Activated CD4-positive, CD25-positive, alpha-beta regulatory T cell (primary cell): ENCODE data around the gene ZNF541.

Source experiments
- DNase-seq, 4 experiments: peaks; one replicate each; lab custom pipeline; 2025; lab: John Stamatoyannopoulos, UW

ZNF541 gene, protein sequence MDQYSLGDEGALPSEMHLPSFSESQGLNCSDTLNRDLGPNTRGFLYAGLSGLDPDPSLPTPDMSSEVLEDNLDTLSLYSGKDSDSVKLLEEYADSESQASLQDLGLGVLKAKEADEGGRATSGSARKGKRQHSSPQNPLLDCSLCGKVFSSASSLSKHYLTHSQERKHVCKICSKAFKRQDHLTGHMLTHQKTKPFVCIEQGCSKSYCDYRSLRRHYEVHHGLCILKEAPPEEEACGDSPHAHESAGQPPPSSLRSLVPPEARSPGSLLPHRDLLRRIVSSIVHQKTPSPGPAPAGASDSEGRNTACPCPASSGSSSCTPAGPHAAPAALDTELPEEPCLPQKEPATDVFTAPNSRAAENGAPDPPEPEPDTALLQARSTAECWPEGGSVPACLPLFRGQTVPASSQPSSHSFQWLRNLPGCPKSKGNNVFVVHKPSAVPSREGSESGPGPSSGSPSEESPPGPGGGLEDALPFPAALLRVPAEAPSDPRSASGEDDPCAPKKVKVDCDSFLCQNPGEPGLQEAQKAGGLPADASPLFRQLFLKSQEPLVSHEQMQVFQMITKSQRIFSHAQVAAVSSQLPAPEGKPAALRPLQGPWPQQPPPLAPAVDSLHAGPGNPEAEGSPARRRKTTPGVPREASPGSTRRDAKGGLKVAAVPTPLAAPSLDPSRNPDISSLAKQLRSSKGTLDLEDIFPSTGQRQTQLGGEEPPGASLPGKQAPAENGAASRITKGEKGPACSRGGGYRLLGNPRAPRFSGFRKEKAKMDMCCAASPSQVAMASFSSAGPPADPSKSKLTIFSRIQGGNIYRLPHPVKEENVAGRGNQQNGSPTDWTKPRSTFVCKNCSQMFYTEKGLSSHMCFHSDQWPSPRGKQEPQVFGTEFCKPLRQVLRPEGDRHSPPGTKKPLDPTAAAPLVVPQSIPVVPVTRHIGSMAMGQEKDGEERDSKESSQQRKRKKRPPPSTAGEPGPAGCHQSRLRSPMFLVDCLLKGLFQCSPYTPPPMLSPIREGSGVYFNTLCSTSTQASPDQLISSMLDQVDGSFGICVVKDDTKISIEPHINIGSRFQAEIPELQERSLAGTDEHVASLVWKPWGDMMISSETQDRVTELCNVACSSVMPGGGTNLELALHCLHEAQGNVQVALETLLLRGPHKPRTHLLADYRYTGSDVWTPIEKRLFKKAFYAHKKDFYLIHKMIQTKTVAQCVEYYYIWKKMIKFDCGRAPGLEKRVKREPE (N-terminal part only)

DNA sequence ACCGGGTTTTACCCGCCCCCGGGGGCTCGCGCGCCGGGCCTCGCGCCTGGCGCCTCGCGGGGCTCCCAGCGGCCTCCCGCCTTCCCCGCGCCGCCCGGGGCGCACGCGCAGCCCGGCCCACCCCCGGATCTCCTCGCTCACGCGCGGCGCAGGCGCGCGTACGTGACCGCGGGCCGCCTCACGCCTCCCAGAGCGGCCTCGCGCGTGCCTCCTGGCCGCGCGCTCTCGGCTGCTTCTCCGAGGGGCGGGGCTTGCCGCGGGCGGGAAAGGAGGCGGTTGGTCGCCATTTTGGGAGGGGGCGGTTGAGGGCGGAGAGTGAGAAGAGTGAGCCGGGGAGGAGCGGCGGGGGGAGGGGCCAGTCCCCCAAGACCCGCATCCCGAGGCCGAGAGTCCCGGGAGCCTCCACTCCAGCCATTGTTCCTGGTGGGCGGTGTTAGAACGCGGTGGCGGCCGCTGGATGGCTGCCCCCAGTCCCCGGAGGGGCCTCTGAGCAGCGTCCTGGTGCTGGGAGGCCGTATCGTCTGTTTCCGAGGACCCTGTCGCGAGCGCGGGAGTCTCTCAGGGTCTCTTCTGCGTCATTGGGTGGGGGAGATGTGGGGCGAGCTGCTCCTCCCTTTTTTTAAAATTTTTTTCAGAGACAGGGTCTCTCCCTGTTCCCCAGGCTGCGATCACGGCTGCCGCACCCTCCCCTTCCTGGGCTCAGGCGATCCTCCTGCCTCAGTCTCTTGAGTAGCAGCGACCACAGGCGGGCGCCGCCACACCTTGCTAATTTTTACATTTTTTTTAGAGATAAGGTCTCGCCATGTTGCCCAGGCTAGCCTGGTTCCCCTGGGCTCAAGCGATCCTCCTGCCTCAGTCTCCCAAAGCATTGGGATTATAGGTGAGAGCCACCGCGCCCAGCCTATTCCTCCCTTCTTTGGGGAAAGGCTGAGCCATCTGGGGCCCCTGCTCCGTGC is at the start of gene ZNF541:
Gene ZNF541 (minus strand): TSS at position 78 of the 956 bp plus-strand sequence. CDS start 17,292 bp downstream, outside the sequence.
- DNase-seq = peak; percentile 60 to 81 (median 70)

DNA sequence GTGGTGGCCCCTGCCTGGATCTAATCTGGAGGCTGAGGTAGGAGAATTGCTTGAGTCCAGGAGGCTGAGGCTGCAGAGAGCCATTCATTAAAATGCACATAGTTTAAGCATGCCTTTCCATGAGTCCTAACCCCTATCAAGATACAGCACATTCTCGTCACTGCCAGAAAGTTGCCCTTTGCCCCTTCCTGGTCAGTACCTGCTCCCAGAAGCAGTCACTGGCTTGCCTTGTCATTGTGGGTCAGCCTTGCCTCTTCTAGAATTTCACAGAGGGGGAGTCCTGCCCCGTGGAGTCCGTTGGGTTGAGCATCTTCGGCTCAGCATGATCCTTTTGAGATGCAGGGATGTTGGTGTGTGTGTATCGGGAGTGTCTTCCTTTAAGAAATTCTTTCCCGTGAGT is 46.8 kb upstream of the ZNF541 start:
- DNase-seq = no peak

DNA sequence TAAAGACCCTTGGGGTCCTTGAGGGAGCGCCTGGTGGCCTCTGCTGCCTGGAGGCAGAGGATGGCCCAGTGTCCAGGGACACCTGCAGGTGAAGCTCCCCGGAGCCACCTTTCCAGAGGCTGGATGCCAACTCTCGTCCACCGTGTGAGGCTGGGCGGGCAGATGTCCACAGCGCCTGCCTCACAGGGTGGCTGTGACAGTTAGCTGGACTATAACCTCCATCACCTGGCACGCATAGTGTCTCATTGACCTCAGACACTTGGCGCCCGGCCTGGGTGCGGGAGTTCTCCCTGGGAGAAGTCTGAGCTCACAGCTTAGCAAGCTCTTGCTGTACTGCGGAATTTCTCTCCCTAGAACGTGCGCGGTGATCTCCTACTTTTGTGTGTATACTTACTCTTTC is 45.8 kb upstream of the ZNF541 start:
- no peak for DNase-seq

DNA sequence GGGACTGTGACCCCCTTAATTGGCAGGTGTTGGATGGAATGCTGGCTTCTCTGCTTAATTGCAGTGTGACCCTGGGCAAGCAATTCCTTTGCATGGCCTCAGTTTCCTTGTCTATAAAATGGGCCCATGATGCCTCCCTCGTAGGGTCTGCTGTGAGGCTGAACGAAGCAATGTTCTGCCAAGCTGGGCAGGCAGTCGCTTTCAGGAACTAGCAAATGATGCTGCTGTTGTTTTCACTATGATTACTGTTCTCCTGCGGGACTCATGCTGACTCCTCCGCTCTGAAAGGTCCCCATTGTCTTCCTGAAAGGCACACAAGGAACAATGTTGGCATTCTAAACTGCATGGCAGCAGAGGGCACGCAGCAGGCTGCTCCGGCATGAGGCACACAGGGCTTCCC is 42.8 kb upstream of the ZNF541 start:
- no peak for DNase-seq

DNA sequence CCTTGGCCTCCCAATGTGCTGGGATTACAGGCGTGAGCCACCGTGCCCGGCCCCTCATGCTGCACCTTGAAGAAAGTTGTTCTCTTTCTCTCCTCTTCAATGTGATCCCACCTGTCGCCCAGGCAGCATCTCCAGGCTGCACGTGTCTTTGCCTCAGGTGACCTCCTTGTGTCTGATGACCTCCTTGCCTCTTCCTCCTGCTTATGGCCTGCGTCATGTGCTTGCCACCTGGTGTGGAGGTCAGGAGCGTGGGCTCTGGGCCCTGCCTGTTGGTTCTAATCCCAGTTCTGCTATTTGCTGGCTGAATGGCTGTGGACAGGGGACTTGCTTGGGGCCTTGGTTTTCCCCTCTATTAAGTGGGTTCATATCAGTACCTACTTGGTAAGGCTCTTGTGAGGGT is 42.3 kb upstream of the ZNF541 start:
- no peak for DNase-seq

DNA sequence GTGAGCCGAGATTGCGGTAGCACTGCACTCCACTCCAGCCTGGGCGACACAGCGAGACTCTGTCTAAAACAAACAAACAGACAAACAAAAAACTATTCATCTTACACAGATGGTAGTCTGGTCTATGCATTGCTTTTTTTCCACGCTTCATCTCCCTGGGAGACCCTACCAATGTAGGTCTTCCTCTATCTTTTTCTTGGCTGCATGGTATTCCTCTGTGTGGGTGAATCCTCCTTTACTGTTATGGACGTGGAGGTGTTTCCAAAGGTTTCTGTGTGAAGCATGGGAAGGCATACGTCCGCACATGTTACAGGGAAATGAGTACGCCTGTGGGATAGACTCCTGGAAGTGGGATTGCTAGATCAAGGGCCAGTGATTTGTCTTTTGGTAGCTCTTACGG is 41.6 kb upstream of the ZNF541 start:
- no peak for DNase-seq

DNA sequence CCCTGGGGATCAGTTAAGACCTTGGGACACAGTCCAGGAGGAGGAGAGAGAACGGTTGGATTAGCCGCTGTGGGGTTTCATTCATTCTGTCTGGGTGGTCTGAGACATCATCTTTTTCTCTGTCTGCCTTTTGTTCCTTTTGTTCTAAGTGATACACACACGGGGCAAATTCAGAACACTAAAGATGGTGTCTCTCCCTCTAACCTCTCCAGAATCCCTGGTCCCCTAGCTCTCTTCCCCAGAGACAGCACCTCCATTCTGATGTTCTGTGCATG is 41.0 kb upstream of the ZNF541 start:
- no peak for DNase-seq

DNA sequence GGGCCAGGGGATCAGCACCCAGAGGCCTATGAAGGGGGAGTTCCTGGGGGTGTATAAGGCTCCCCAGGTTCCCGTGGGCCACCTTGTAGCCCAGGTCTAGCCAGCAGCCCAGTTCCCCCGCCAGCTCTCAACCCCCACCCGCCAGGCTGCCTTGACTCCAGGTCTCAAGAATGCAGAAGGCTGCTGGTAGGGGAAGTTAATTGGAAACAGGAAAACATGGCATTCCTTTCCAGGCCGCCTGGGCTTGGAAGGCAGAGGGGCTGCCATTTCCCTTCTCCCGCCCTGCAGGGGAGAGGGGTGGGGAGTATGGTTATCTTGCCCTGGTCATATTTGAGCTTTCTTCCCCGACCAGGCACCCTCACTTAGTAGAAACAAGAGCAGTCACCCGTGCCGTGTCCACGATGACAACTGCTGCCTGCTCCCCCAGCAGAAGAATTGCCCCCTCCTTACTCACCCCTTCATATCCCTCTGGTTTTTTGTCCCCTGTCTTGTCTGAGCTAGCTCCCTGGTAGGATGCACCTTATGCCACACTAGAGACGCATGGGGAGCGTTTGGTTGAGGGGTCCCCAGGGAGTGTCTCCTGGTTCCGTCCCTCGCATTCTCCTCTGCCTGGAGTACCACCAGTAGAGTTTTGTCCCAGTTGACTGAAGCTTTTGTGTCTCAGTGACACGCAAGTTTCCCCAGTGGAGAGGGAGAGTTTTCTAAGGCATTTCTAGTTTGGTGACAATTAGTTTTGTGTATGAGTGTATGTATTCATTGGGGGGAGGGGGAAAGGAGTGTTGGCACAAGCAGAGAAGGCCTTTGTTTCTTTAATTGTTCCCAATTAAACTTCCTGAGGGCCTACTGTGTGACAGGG is 40.4 kb upstream of the ZNF541 start:
- DNase-seq = no peak

DNA sequence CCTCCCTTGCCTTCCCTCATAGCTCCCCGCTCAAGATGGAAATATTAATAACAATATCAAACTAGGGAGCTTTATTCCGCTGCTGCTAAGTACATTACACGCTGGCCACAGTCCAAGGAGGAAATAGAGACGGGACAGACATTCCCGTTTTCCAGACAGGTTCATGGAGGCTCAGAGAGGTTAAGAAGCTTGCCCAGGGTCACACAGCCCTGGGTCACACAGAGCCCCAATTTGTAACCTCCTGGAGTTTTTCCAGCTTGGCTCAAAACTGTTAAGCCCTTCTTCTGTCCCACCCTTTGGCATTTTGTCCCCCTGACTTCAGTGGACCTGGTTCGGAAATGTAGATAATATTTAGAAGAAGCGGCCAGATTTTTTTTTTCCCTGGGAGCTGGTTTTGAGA is 38.0 kb upstream of the ZNF541 start:
- DNase-seq = no peak

DNA sequence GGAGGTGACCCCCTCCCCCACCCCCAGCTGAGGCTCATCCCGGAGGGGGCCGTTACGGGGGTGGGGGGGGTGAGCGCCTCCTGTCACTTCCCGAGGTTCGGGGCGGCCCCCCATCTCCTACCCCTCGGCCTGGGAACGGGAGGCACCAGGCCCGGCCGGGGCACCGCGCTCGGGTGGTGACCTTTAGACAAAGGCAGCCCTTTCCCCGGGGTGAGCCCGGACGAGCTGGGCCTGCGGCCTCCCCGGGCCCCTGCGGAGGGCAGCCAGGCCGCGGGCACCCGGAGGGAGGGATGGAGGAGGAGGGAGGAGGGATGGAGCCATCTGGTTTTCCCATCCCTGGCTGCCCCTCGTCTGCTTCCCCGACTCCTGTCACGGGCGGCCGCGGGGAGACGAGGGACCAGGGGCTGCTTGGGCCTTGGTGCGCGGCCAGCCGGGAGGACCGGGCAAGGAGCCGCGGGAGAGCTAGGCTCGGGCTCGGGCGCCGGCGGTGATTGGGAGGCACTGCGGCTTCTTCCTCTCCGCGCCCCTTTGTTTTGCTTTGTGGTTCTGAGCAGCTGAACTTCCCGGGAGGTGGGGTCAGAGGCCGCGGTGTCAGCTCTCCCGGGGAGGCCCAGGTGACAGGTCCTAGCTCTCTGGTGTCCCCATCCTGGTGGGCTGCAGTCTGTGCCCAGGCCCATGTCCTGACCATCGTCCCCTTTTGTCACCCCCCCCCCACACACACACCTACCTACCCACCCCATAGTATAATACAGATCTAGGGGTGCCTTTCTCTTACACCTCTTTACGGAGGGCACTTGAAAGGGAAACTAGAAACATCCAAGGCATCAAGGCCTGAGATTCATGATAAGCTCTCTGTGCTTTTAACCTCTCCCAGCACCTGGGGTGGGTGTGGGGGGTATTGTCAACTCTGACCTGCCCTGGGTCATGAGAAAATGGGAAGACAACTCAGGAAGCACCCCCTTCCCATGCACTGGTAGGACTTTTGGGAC is 37.3 kb upstream of the ZNF541 start:
- peak in 2 of 4 experiments; percentile 35 to 39 for DNase-seq

DNA sequence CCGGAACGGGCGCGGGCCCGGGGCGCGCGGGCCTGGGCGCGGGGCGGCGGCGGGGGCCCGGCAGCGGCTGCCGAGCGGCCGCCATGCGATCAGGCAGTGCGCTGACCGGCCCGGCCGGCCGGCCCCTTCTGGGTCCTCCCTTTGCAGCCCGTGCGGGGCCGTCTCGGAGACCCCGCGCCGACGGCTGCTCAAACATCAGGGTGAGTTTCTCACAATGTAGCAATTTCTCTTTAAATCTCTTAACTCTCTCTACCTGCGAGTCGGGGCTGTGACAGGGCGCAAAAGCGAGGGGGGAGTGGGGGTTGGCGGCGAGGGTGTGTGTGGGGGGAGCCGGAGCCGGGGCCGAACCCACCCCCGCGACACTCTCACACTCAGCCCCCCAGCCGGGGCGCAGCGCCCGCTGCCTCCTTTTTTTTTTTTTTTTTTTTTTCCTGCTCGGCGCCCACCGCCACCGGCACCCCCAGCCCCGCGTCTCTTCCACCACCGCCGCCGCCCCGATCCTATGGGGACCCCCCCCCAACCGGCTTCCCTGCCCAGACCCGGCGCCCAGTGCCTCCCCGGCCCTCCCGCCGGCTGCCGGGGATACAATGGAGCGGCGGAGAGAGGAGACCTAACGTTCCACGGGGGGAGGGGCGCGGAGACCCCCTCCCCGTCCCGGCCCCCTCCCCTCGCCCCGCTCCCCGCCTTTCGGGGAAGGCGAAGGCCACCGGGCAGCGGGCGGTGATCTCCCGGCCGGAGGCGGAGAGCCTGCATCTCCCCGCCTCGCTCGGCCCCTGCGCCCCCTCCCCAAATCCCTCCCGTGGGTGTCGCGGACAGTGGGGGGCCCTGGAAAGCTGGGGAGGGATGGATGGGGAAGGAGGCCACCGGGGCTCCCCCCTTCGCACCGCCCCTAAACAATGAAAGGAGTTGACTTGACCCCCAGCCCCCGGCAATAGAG is 36.3 kb upstream of the ZNF541 start, which contains the start of gene BICRA:
Gene BICRA (plus strand): TSS at position 166 of the 937 bp plus-strand sequence. CDS start 64,441 bp downstream, outside the sequence.
- peak; percentile 58 to 79 (median 70) for DNase-seq

DNA sequence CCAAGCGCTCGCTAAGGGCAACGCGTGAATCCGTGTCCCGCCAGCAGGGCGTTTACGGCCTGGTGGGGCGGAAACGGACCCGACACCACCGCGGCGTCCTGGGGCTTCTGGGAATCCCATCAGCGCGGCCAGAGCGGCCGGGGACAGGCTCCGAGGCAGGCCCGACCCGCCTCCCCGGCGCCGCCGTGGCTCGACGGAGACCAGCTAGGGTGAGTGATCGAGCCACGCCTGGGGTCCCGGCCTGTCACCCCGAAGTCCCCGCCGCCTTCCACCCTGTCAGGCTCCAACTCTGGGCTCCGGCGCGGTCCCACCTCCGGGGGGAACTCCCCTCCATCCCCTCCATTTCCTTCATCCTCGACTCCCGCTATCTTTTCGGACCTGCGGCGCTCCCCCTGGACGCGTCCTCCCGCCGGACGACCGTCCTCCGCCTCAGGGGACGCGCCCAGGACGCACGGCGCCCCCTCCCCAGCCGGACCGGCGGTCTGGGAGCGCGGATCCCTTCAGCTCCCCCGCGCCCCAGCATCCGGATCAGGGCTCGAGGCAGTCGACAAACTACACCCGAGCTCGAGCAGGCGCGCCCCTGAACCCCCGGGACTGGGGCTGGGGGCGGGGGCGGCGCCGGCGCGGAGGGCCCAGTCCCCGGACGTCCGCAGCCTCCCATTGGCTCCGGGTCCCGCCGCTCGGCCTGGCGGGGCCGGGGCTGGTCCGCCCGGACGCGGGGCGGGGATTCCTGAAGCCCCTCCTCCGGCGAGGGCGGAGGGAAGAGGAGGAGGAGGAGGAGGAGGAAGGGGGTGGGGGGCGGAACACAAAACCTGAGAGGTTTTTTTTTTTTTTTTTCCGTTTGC is 35.3 kb upstream of the ZNF541 start:
- DNase-seq = peak; percentile 88 to 96 (median 91)

DNA sequence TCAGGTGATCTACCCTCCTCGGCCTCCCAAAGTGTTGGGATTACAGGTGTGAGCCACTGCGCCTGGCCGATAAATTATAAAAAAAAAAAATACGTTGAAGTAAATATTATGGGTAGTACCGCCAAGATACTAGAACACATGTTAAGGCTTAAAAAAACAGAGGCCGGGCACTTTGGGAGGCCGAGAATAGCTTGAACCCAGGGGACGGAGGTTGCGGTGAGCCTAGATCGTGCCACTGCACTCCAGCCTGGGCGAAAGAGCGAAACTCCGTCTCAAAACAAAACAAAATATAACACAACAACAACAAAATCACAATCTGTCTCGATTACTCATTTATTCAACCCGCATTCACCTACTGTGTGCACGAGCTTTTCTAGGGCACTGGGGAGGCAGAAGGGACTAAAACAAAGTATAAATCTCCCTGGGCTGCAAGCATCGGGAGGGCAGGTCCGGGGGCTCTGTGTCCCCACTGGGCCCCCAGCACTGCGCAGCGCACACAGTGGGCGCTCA is 34.7 kb upstream of the ZNF541 start:
- DNase-seq = no peak

DNA sequence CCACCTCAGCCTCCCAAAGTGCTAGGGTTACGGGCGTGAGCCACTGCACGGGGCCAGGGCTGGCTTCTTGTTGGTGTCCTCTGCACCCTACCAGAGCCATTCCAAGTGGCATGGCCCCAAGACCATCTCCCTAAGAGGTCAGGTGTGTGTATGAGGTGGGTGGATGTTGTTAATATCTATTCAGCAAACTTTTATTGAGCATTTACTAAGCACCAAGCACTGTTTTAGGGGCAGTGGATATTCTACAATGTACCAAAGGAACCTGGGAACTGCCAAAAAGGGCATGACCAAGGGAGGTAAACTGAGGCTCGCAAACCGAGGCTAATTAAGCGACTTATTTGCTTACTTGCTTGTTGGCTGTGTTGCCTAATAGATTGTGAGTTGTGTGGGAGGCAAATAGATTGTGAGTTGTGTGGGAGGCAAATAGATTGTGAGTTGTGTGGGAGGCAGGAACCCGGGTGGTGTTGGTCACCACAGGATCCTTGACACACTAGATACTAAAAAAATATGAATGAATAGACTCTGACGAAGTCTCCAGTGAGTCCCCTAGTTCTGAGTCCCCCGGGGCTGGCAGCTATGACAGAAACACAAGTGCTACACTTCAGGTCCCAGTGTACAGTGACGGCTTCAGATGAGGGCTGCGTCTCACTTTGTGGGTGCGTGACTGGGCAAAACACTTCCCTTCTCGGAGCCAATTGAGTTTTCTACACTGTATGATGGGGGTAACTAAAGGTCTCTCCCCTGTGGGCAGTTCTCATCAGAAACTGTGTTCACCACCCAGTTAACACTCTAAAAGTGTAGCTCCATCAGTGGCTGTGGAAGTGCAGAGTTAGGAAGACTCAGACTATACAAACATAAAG is 31.0 kb upstream of the ZNF541 start:
- no peak for DNase-seq

DNA sequence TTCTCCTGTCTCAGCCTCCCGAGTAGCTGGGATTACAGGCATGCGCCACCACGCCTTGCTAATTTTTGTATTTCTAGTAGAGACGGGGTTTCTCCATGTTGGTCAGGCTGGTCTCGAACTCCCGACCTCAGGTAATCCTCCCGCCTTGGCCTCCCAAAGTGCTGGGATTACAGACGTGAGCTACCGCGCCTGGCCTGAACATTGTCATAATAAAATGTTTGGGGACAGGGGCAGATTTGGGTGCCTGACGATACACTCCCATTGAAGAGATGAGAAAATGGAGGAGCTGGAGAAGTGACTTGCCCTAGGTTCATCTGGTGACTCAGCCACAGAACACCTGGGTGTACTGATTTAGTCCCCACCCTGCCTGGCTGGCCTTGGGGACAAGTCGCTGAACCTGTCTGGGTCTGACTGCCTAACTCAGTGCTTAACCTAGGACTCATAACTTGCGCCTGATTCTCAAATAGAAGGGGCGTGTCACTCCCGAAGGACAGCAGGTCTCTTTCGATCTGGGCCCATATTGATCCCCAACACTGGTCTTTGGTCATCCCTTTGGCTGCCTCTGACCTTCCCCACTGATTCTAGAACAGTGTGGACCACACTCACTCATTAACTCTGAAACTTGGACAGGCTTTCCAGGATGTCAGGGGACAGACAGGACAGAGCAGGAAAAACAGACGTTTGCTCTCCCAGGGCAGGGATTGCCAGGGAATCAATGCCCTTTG is 28.4 kb upstream of the ZNF541 start:
- DNase-seq = no peak
